ENCODE data around the gene GPR87.

- TF ChIP-seq EZH2 (IDR thresholded peaks at IDR 0.05; ENCODE audit: borderline replicate concordance, low read length) (no peak), CTCF (conservative IDR thresholded peaks at IDR 0.05 in 1 of 2, IDR thresholded peaks at IDR 0.05 in 1 of 2; ENCODE audit: extremely low read depth in 1 of 2, insufficient read depth in 1 of 2, low read depth in 1 of 2, low read length in 2 of 2) (no peak)
These were observed 4.9 kb upstream of the GPR87 start for GRCh38 chr3:151321526-151321925.

Measured in mammary epithelial cell (primary cell).